NOMO-1 treated with dmso at 0.1 percent for 144 hours (cell line): ENCODE data around the gene TREM1.

Experiments used
- DNase-seq: peaks from one replicate; lab custom pipeline; 2025; ENCODE audit not compliant: unreplicated experiment; lab: John Stamatoyannopoulos, UW

TREM1 gene

DNA sequence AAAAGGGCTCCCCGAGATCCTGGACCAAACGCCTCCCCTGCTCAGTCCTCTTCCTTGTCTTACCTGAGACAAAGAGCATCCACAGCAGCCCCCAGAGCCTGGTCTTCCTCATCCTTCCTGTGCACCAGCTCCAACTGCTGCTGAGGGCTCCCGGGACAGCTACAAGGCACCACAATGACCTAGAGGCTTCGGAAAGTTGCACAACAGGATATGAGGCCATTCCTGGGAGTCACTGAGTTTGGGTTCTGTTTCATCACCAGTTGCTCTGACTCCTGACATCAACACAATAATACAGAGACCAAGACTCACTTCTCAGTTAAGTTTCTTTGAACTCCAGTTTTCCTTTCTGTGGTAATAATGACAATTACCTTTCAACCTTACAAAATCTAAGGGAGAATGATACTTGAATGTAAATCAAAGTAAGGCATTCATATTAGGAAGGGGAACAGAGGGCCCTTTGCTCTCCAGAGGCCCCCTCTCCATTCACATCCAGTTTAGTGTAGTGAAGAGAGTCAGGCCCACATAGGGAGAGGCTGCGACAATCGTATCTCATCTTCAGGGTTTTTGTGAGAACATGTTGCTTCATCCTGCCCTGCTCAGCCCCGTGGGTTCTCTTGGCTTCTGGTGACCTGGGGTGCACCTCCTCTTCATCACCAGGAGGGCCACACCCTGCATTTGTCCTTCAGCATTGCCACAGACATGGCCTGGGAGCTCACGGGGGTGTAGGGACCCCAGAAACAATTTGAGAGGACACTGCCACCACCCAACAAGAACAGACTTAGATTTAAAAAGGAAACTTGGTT, at the start of gene TREM1:
Gene TREM1 (minus strand): TSS at position 139 of the 803 bp plus-strand sequence. CDS start 27 bp downstream, at position 112.
- peak; percentile 56 for DNase-seq

- no peak for DNase-seq
Measured at GRCh38 chr6:41335943-41336342, 49.5 kb upstream of the TREM1 start.

DNA sequence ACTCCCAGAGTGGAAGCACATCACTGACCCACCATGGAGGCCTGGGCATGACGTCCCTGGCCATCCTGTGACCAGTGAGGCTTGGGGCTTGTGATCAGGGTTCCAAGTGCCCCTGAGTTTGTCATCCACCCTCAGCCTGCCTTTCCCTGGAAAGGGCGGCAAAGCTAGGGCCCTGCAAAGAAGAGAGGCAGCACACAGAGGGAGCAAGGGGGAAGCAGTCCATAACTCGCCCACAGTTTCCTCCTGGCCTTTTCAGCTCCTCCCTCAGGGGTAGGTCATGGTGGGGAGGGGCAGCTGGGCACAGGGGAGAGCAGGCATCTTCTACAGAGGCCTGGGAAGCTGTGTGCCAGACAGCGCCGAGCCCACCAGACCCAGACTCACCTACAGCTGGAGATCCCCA, 48.8 kb upstream of the TREM1 start, which contains the start of gene NCR2:
Gene NCR2 (plus strand): TSS at position 313 of the 400 bp plus-strand sequence. CDS start 269 bp downstream, outside the sequence.
- DNase-seq, result no peak

- DNase-seq, result no peak
Measured at GRCh38 chr6:41334482-41335040, 48.1 kb upstream of the TREM1 start.

DNA sequence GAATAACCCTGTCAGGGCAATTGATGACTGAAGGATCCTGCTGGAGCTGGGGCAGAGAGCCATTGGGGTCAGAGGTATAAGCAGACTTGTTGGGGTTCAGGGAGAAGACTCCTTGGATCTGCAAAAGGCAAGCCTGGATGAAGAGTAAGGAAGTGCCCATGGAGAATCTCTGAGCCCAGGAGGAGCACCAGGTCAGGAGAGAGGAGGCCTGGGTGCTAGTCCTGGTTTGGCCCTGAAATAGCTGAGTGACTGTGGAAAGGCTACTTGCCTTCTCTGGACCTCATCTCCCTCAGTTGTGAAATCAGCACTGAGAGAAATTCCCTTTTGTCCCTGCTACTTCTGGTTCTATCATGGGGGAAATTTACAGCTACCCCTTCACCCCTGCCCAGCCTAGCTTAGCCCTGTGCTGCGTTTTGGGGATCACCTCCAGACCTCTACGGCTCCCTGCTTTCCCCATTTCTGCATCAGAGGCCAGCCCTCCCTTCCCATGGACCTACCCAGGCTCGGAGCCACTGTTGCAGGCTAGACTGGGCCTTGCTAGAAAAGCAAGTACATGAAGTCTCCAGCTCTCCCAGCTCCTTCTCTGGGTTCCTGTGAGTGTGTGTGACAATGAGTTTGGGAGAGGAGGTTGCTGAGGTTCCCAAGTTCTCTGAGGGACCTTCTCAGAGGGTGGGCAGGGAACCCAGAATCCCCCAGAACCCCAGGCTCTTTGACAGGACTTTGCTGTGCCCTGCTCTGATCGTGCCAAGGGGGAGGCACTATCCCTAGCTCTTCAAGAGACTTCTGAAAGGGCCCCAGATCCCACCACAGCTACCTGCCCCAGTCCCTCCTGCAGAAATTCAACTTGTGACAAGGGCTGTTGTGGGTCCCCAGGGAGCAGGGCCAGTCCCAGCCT, 46.6 kb upstream of the TREM1 start:
- no peak for DNase-seq

- no peak for DNase-seq
Measured at GRCh38 chr6:41332241-41332640, 45.8 kb upstream of the TREM1 start.

DNA sequence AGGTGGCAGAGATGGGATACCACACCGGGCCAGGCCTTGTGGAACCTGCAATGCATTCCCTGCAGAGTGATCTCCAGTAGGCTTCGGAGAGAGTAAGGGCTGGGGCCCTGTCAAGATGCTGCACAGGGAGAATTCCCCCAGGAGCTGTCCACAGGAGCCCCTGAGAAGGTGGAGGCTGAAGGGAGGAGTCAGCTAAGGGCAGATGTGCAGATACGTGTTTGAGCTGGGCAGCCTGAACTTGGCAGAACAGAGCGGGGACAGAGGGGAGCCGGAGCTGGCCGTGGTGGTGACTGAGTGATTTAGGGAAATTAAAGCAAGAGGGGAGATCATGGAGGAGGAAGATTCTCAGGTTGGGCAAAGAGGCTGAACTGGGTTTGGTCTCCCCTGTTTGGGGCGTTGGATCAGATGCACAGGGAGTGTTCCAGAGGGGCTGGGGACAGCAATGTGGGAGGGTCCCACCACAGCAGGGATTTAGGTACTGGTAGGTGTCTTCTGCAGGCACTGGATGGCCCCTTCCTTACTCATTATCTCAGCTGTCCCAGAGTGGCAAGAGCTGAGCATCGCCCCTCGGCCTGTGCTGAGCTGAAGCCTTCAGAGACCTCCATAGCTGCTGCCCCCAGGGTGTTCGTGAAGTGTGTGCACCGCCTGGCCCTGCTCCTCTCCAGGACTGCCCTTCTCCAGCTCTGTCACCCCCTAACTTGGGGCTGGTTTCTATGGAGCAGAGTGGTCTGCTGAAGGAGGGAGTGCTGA, 45.1 kb upstream of the TREM1 start:
- DNase-seq, result no peak

- no peak for DNase-seq
Measured at GRCh38 chr6:41327177-41327576, 40.7 kb upstream of the TREM1 start.

DNA sequence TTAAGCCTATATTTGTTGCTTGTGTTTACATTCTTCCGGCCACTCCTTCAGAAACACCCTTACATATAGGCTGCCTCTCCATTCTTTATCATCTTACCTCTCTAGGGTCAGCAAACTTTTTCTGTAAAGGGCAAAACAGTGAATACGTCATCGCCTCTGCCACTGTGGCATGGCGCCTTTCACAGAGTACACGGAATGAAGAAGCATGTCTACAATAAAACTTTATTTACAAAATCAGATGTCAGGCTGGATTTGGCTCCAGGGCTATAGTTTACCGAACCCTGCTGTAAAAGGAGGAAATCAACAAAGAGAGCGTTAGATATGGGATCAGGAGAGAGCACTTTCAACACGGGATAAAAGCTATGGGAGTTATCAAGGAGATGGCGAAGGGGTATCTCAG, 39.6 kb upstream of the TREM1 start:
- DNase-seq, result no peak

DNA sequence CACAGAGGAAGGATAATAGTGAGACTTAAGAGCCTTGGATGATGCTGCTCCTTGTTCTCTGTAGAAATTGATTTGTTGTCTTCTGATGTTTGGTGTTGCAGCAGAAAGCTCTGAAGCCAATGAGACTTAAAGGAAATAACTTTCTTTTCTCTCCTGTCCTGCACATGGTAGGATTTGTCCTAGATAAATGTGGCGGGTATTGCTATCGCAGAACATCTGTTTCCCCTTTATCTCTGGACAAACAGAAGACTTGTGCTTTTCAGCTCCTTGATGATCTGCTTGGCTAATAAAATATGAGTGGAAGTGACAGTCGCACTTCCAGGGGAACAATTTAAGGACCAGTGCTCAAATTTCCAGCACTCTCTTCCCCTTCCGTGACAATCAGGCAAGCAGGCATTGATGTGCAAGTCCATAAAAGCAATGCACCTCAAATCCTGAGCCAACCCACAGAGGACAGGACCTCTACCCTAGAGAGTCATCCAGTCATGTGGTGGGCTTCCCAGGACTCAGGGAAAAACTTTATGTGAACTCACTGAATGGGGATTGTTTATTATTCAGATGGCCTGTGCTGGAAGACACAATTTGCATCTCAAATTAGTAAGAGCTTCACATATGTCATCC, 39.1 kb upstream of the TREM1 start:
- DNase-seq, result no peak

- DNase-seq, result no peak
Measured at GRCh38 chr6:41321183-41321582, 34.7 kb upstream of the TREM1 start.

DNA sequence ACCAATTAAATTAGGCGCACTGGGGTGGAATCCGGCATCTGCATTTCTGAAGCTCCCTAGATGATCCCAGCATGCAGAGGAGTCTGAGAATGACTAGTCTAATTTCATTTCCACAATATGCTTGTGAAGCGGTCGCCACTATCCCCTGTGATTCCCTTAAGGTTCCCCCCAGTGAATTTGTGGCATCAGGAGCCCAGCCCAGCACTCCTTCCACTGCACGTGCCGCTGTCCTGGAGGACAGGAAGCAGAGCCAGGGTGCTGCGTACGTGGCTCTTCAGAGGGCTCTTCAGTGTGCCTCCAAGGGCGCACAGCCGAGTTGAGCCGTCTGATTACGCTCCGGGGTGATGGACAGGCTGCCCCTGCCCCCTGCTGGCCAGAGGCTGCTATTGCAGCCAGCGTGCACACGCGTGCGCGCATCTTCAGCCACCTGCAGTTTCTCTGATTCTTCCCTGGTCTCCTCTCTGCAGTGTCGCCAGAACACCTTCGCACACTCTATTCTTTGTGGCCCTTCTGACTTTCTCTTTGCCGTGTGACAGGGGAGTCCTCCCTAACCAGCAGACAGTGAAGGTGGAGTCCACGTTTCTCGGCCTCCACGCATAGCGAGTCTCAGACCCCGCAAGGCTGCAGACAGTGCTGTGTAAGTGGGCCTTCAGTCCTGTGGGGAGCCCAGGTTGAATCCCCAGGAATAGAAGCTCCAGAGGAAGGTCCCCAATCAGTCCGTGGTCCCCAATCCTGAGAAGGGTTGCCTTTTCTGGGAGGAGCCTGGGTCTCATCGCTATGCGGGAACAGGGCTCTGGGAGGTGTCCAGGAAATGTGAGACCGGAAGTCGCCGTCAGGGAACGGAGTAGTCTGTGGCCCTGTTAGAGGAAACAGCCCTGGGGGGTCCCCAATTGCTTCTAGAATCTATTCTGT, 32.4 kb upstream of the TREM1 start:
- peak; percentile 81 for DNase-seq

GRCh38 chr6:41318261-41318653, 31.8 kb upstream of the TREM1 start:
- DNase-seq, result no peak

DNA sequence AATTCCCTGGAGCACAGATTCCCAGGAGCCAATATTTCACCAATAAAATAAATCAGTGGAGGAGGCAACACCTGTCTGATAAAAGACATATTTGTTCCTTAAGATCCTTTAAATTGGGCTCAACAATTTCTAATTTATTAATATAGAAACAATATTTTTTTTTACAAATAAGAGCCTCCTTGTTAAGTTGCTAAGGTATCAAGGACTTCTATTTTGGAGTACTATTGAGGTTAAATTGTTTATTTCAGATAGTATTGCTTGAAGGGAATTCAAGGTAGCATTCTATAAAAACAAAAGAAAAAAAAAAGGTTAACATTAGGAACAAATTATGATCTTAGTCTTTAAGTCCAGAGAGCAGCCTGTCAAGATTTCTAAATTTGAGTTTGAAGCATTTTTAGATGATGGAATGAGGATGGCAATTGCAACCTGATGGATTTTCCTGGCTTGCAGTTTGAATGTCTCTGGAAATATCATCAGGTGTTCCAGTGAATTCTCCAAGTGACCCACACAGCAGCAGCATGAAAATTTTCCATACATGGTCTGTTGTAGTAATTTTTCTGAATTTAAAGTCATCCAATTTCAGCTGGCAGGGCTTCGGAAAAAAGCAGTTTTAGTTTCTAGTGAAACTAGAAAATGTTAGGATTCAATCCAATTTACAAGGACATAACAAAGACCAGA, 29.6 kb upstream of the TREM1 start:
- DNase-seq, result no peak

GRCh38 chr6:41315203-41315602, 28.7 kb upstream of the TREM1 start:
- no peak for DNase-seq

GRCh38 chr6:41306187-41306854, 19.8 kb upstream of the TREM1 start:
- DNase-seq, result no peak

GRCh38 chr6:41302638-41303037, 16.2 kb upstream of the TREM1 start:
- DNase-seq, result peak; percentile 52

- DNase-seq, result peak; percentile 22
Measured at GRCh38 chr6:41298785-41299502, 12.5 kb upstream of the TREM1 start.
